ENCODE data around the gene GDPD4. TPM values are rescaled to one million over a fixed set of nuclear protein-coding genes. Genes with fewer than 3 reads are reported as not detected.

The GDPD4 gene
- total RNA-seq, 1 donor from 2014 or later = 0.08 TPM

DNA sequence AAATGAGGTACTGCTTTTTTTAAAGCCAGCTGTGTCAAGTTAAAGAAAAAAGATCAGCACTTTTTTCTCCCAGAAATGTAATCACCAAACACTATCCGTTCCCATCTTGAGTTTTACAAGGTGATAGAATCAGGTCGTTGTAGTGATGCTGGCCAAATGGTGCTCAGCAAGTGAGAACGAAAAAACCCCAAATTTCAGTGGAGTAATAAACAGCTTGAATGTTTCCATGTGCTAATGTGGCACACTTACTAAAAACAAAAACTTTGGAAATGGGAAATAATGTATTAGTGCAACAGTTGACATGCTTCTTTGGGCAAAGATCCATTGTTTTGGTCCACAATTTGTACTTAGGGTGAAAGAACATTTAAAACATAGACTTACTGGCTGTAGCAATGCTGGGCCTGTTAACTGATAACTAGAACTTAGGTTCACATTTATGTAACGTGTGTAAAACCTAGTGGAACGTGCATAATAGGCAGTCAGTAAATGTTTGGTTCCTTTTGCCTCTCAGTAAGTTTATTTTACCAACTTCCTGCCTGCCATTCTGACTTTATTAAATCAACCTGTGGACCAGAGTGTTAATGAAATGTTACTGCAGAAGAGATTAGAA, 15.4 kb upstream of the GDPD4 start:
- Histone ChIP-seq H3K27me3 (ENCODE audit: control insufficient read depth, insufficient read depth, low read length) (no peaks in the 10 kb centered on the region), H3K36me3 (ENCODE audit: control insufficient read depth, insufficient read depth, low read length) (no peaks in the 10 kb centered on the region), H3K4me3 (ENCODE audit: low read depth, low read length) (no peak overlapping the region)
- TF ChIP-seq CTCF (IDR thresholded peaks at IDR 0.05; ENCODE audit: insufficient read depth, low read length, poor library complexity, severe bottlenecking) = no peak
- DNase-seq (ENCODE audit: low read depth) = no peak

- no peaks in the 10 kb centered on the region for H3K36me3 ChIP-seq (ENCODE audit: control insufficient read depth, insufficient read depth, low read length)
- H3K4me3 ChIP-seq (ENCODE audit: low read depth, low read length) = no peak overlapping the region
- no peaks in the 10 kb centered on the region for H3K27me3 ChIP-seq (ENCODE audit: control insufficient read depth, insufficient read depth, low read length)
- TF ChIP-seq CTCF (IDR thresholded peaks at IDR 0.05; ENCODE audit: insufficient read depth, low read length, poor library complexity, severe bottlenecking) = no peak
- DNase-seq (ENCODE audit: low read depth) = no peak
These were observed 10.6 kb upstream of the GDPD4 start for GRCh38 chr11:77312107-77312506.

DNA sequence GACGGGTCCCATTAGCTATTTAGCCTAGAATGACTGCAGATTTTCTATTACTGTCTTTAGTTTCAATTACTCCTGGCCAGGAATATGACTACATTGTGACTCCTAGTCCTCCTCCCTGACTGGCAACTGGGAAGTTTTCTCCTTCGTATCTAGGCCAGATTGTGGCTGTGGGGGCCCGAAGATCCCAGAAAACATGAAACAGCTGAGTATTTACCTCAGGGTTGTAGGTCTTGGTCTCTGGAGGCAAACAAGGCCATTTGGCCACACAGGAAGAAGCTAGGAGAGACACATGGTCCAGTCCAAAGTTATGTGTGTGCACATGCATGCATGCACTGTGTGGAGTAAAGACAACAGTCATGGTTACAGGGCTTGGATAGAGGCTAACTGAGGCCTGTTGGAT, 10.2 kb upstream of the GDPD4 start:
- TF ChIP-seq CTCF (IDR thresholded peaks at IDR 0.05; ENCODE audit: insufficient read depth, low read length, poor library complexity, severe bottlenecking) = no peak
- Histone ChIP-seq H3K27me3 (ENCODE audit: control insufficient read depth, insufficient read depth, low read length) (no peaks in the 10 kb centered on the region), H3K36me3 (ENCODE audit: control insufficient read depth, insufficient read depth, low read length) (no peaks in the 10 kb centered on the region), H3K4me3 (ENCODE audit: low read depth, low read length) (no peak overlapping the region)
- no peak for DNase-seq (ENCODE audit: low read depth)

DNA sequence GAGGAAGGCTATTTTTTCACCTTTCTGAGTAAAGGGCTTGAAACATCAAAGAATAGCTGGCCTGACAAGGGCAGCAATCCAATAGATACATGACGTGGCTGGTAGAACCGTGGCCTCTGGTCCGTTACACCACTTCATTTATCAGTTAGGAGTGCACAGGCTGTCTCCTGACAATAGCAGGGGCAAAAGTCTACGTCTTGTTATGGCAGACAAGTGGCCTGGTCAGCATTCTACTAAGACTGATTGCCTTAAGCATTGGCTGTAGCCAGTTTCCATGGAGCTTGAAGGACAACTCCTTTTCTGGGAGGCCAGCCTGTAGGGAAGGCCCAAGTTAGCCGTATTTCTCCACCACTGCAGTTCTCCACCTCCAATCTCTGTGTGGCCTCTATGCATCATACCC, 9.2 kb upstream of the GDPD4 start:
- Histone ChIP-seq H3K27me3 (ENCODE audit: control insufficient read depth, insufficient read depth, low read length) (no peaks in the 10 kb centered on the region), H3K4me3 (ENCODE audit: low read depth, low read length) (no peak overlapping the region)
- no peak for TF ChIP-seq CTCF (IDR thresholded peaks at IDR 0.05; ENCODE audit: insufficient read depth, low read length, poor library complexity, severe bottlenecking)

DNA sequence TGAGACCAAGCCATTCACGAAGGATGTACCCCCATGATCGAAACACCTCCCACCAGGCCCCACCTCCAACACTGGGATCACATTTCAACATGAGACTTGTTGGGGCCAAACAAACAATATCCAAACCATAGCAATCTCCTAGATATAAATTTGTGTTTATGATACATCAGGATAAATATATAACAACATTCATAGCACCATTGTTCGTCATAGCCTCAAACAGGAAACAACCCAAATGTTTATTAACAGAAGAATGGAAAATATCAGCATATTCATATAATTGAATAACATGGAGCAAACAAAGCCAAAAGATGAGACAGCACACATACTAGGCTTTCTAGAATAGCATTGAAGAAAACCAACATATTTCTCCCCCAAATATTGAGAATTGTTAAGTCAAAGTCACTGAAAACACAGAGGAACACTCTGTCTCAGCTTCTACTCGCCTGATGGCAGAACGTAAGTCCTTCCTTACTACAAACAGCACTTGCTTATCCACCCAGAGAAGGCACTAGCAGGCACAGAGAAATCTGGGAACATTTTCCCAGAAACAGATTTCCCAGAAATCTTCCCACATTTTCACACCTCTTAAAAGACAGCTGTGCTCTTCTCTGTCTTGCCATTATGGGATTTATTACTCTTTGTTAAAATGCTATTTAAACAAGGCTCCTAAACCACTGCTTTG, 8.1 kb upstream of the GDPD4 start:
- Histone ChIP-seq H3K27me3 (ENCODE audit: control insufficient read depth, insufficient read depth, low read length) (no peaks in the 10 kb centered on the region), H3K4me3 (ENCODE audit: low read depth, low read length) (no peak overlapping the region), H3K36me3 (ENCODE audit: control insufficient read depth, insufficient read depth, low read length) (no peaks in the 10 kb centered on the region)
- TF ChIP-seq CTCF (IDR thresholded peaks at IDR 0.05; ENCODE audit: insufficient read depth, low read length, poor library complexity, severe bottlenecking) = no peak
- DNase-seq (ENCODE audit: low read depth) = no peak

More for the DNA sequence above, 9.2 kb upstream of the GDPD4 start:
- no peaks in the 10 kb centered on the region for H3K36me3 ChIP-seq (ENCODE audit: control insufficient read depth, insufficient read depth, low read length)
- DNase-seq (ENCODE audit: low read depth) = no peak

GRCh38 chr11:77308838-77309237, 7.4 kb upstream of the GDPD4 start:
- no peak for TF ChIP-seq CTCF (IDR thresholded peaks at IDR 0.05; ENCODE audit: insufficient read depth, low read length, poor library complexity, severe bottlenecking)

More at GRCh38 chr11:77308838-77309237, 7.4 kb upstream of the GDPD4 start:
- no peak overlapping the region for H3K4me3 ChIP-seq (ENCODE audit: low read depth, low read length)
- H3K27me3 ChIP-seq (ENCODE audit: control insufficient read depth, insufficient read depth, low read length) = no peaks in the 10 kb centered on the region
- DNase-seq (ENCODE audit: low read depth) = no peak
- no peaks in the 10 kb centered on the region for H3K36me3 ChIP-seq (ENCODE audit: control insufficient read depth, insufficient read depth, low read length)
